ENCODE data around the gene DIPK1B. TPM values are rescaled to one million over a fixed set of nuclear protein-coding genes. Genes with fewer than 3 reads are reported as not detected.
"Not testable (repeated sequence)": the region's sequence is repeated elsewhere in the genome, so short reads cannot be mapped to it uniquely, and the experiment has no call there.

Gene DIPK1B
- total and polyA plus RNA-seq, 2 experiments from 2014 or later = 18.7 to 60.0 TPM

DNA sequence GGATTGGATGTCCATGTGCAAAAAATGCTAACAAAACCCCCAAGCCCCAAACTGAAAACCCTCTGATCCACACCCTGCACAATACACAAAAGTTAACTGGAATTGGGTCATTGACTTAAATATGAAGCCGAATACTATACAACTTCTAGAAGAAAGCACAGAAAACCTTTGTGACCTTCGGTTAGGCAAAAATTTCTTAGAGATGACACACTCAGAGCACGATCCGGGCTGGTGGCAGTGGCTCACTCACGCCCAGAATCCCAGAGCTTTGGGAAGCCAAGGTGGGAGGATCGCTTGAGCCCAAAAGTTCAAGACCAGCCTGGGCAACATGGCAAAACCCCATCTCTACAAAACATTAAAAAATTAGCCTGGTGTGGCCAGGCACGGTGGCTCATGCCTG is 1.8 kb upstream of the DIPK1B start (continued):
- TF ChIP-seq, protein P1, sequence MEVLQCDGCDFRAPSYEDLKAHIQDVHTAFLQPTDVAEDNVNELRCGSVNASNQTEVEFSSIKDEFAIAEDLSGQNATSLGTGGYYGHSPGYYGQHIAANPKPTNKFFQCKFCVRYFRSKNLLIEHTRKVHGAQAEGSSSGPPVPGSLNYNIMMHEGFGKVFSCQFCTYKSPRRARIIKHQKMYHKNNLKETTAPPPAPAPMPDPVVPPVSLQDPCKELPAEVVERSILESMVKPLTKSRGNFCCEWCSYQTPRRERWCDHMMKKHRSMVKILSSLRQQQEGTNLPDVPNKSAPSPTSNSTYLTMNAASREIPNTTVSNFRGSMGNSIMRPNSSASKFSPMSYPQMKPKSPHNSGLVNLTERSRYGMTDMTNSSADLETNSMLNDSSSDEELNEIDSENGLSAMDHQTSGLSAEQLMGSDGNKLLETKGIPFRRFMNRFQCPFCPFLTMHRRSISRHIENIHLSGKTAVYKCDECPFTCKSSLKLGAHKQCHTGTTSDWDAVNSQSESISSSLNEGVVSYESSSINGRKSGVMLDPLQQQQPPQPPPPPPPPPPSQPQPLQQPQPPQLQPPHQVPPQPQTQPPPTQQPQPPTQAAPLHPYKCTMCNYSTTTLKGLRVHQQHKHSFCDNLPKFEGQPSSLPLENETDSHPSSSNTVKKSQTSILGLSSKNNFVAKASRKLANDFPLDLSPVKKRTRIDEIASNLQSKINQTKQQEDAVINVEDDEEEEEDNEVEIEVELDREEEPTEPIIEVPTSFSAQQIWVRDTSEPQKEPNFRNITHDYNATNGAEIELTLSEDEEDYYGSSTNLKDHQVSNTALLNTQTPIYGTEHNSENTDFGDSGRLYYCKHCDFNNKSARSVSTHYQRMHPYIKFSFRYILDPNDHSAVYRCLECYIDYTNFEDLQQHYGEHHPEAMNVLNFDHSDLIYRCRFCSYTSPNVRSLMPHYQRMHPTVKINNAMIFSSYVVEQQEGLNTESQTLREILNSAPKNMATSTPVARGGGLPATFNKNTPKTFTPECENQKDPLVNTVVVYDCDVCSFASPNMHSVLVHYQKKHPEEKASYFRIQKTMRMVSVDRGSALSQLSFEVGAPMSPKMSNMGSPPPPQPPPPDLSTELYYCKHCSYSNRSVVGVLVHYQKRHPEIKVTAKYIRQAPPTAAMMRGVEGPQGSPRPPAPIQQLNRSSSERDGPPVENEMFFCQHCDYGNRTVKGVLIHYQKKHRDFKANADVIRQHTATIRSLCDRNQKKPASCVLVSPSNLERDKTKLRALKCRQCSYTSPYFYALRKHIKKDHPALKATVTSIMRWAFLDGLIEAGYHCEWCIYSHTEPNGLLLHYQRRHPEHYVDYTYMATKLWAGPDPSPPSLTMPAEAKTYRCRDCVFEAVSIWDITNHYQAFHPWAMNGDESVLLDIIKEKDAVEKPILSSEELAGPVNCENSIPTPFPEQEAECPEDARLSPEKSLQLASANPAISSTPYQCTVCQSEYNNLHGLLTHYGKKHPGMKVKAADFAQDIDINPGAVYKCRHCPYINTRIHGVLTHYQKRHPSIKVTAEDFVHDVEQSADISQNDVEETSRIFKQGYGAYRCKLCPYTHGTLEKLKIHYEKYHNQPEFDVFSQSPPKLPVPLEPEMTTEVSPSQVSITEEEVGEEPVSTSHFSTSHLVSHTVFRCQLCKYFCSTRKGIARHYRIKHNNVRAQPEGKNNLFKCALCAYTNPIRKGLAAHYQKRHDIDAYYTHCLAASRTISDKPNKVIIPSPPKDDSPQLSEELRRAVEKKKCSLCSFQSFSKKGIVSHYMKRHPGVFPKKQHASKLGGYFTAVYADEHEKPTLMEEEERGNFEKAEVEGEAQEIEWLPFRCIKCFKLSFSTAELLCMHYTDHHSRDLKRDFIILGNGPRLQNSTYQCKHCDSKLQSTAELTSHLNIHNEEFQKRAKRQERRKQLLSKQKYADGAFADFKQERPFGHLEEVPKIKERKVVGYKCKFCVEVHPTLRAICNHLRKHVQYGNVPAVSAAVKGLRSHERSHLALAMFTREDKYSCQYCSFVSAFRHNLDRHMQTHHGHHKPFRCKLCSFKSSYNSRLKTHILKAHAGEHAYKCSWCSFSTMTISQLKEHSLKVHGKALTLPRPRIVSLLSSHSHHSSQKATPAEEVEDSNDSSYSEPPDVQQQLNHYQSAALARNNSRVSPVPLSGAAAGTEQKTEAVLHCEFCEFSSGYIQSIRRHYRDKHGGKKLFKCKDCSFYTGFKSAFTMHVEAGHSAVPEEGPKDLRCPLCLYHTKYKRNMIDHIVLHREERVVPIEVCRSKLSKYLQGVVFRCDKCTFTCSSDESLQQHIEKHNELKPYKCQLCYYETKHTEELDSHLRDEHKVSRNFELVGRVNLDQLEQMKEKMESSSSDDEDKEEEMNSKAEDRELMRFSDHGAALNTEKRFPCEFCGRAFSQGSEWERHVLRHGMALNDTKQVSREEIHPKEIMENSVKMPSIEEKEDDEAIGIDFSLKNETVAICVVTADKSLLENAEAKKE (CRISPR knock-in tag; IDR thresholded peaks at IDR 0.05) = no peak
- TF ChIP-seq EZH2 (IDR thresholded peaks at IDR 0.05; ENCODE audit: low read depth, unreplicated experiment) = no peak
- TF ChIP-seq, protein P2, sequence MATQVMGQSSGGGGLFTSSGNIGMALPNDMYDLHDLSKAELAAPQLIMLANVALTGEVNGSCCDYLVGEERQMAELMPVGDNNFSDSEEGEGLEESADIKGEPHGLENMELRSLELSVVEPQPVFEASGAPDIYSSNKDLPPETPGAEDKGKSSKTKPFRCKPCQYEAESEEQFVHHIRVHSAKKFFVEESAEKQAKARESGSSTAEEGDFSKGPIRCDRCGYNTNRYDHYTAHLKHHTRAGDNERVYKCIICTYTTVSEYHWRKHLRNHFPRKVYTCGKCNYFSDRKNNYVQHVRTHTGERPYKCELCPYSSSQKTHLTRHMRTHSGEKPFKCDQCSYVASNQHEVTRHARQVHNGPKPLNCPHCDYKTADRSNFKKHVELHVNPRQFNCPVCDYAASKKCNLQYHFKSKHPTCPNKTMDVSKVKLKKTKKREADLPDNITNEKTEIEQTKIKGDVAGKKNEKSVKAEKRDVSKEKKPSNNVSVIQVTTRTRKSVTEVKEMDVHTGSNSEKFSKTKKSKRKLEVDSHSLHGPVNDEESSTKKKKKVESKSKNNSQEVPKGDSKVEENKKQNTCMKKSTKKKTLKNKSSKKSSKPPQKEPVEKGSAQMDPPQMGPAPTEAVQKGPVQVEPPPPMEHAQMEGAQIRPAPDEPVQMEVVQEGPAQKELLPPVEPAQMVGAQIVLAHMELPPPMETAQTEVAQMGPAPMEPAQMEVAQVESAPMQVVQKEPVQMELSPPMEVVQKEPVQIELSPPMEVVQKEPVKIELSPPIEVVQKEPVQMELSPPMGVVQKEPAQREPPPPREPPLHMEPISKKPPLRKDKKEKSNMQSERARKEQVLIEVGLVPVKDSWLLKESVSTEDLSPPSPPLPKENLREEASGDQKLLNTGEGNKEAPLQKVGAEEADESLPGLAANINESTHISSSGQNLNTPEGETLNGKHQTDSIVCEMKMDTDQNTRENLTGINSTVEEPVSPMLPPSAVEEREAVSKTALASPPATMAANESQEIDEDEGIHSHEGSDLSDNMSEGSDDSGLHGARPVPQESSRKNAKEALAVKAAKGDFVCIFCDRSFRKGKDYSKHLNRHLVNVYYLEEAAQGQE (IDR thresholded peaks at IDR 0.05; ENCODE audit: unreplicated experiment) = no peak
- TF ChIP-seq EZH2phosphoT487 (IDR thresholded peaks at IDR 0.05; ENCODE audit: unreplicated experiment) = no peak

DNA sequence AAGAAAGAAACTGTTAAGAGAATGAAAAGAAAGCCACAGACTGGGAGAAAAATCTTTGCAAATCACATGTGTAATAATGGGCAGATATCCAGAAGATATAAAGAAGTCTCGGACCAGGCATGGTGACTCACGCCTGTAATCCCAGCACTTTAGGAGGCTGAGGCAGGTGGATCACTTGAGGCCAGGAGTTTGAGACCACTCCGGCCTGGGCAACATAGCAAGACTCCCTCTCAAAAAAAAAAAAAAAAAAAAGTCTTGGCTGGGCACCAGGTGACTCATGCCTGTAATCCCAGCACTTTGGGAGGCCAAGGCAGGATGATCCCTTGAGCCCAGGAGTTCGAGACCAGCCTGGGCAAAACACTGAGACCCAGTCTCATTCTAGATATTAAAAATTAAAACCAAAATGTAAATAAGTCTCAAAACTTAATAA is 1.1 kb upstream of the DIPK1B start:
- not testable (repeated sequence) for ATAC-seq

More for the DNA sequence above, 1.1 kb upstream of the DIPK1B start:
- H3K36me3 Mint-ChIP-seq (ENCODE audit: low read depth); H2AFZ ChIP-seq; H3F3A ChIP-seq (replicated peaks; ENCODE audit: low read depth); H3K27ac Mint-ChIP-seq; H3K27ac ChIP-seq (ENCODE audit: low read depth); H3K36me3 ChIP-seq (ENCODE audit: insufficient read depth); H3K4me1 Mint-ChIP-seq; DNase-seq (ENCODE audit: low spot score); H3K9me3 Mint-ChIP-seq; H3K9me2 ChIP-seq (ENCODE audit: insufficient read depth); H4K20me1 ChIP-seq (replicated peaks; ENCODE audit: insufficient read depth); H3K4me1 ChIP-seq (ENCODE audit: insufficient read depth): not testable (repeated sequence)
- Histone ChIP-seq H3K27me3 (ENCODE audit: insufficient read depth) (peaks cover 13% of the 10 kb centered on the region), H3K4me2 (peak overlapping the region; percentile 88), H3K79me2 (replicated peaks; ENCODE audit: insufficient read depth) (peaks cover 10% of the 10 kb centered on the region; the same call in 1 of the 2 replicates), H3K4me3 (peak overlapping the region; percentile 91)
- Mint-ChIP-seq H3K27me3 (ENCODE audit: insufficient read depth, low read depth, poor library complexity) (peaks cover 16% of the 10 kb centered on the region), H3K4me3 (peak overlapping the region; percentile 75)

Data from GM23338 (cell line).